Measurements from ENCODE around the gene CACTIN. TPM values are rescaled to one million over a fixed set of nuclear protein-coding genes. Genes with fewer than 3 reads are reported as not detected.

CACTIN gene
- total RNA-seq, 3 donors from 2014 or later (not counting 1 experiment from before 2014, with no cell fraction given): 33.6 to 42.2 (median 40.8) TPM

- no peaks in the 10 kb centered on the region for H3K9me3 ChIP-seq (ENCODE audit: control insufficient read depth, insufficient read depth, low read length)
- no peaks in the 10 kb centered on the region for H3K36me3 ChIP-seq (ENCODE audit: control insufficient read depth, insufficient read depth, low read length)
- H3K4me1 Mint-ChIP-seq: no peaks in the 10 kb centered on the region
- 94% methylated on average over 22 of the region's 22 CpGs for WGBS (ENCODE audit: insufficient coverage)
- no peak overlapping the region for H3K4me3 ChIP-seq (ENCODE audit: low read length)
- DNase-seq: no peak
- TF ChIP-seq CTCF (IDR thresholded peaks at IDR 0.05): no peak
- no peaks in the 10 kb centered on the region for H3K27me3 ChIP-seq (ENCODE audit: control insufficient read depth, insufficient read depth, low read length)
- no peaks in the 10 kb centered on the region for H3K27me3 Mint-ChIP-seq (ENCODE audit: low read depth in 2 of 2)
- ATAC-seq: no peak
- H3K27ac ChIP-seq (ENCODE audit: low read length): no peak overlapping the region
- intact Hi-C loops (cut with micrococcal nuclease): no loop called here
- H3K4me3 Mint-ChIP-seq: no peak overlapping the region
- H3K27ac Mint-ChIP-seq: no peak overlapping the region
- peaks cover 12% of the 10 kb centered on the region for H3K4me1 ChIP-seq (ENCODE audit: control insufficient read depth, insufficient read depth, low read length)
- H3K36me3 Mint-ChIP-seq: no peaks in the 10 kb centered on the region
- H3K9me3 Mint-ChIP-seq: no peaks in the 10 kb centered on the region
These were observed 36.6 kb downstream of the CACTIN start for GRCh38 chr19:3589949-3590348.

- H3K9me3 Mint-ChIP-seq: no peaks in the 10 kb centered on the region
- no peak overlapping the region for H3K27ac Mint-ChIP-seq
- ATAC-seq (no peak), DNase-seq (no peak)
- H3K4me3 Mint-ChIP-seq: no peak overlapping the region
- no peak overlapping the region for H3K4me3 ChIP-seq (ENCODE audit: low read length)
- no peaks in the 10 kb centered on the region for H3K27me3 Mint-ChIP-seq (ENCODE audit: low read depth in 2 of 2)
- H3K27ac ChIP-seq (ENCODE audit: low read length): no peak overlapping the region
- no peak for TF ChIP-seq CTCF (IDR thresholded peaks at IDR 0.05)
- no peaks in the 10 kb centered on the region for H3K36me3 ChIP-seq (ENCODE audit: control insufficient read depth, insufficient read depth, low read length)
- WGBS (ENCODE audit: insufficient coverage): 92% methylated on average over 11 of the region's 11 CpGs
- H3K4me1 ChIP-seq (ENCODE audit: control insufficient read depth, insufficient read depth, low read length): peaks cover 12% of the 10 kb centered on the region
- no peaks in the 10 kb centered on the region for H3K27me3 ChIP-seq (ENCODE audit: control insufficient read depth, insufficient read depth, low read length)
- no peaks in the 10 kb centered on the region for H3K36me3 Mint-ChIP-seq
- intact Hi-C loops (cut with micrococcal nuclease): no loop called here
- no peaks in the 10 kb centered on the region for H3K4me1 Mint-ChIP-seq
- H3K9me3 ChIP-seq (ENCODE audit: control insufficient read depth, insufficient read depth, low read length): no peaks in the 10 kb centered on the region
These were observed 37.2 kb downstream of the CACTIN start for GRCh38 chr19:3589439-3589838.

GRCh38 chr19:3586707-3587346 lies 39.8 kb downstream of the CACTIN start:
- H3K4me1 ChIP-seq (ENCODE audit: control insufficient read depth, insufficient read depth, low read length): peaks cover 12% of the 10 kb centered on the region
- TF ChIP-seq CTCF (IDR thresholded peaks at IDR 0.05): no peak
- no peak overlapping the region for H3K4me3 ChIP-seq (ENCODE audit: low read length)
- H3K4me1 Mint-ChIP-seq: no peaks in the 10 kb centered on the region
- H3K27ac ChIP-seq (ENCODE audit: low read length): no peak overlapping the region
- no peaks in the 10 kb centered on the region for H3K9me3 Mint-ChIP-seq
- H3K9me3 ChIP-seq (ENCODE audit: control insufficient read depth, insufficient read depth, low read length): no peaks in the 10 kb centered on the region
- H3K4me3 Mint-ChIP-seq: no peak overlapping the region
- H3K27me3 ChIP-seq (ENCODE audit: control insufficient read depth, insufficient read depth, low read length): no peaks in the 10 kb centered on the region
- intact Hi-C loops (cut with micrococcal nuclease): no loop called here
- ATAC-seq (no peak), DNase-seq (no peak)
- WGBS (ENCODE audit: insufficient coverage): 91% methylated on average over 31 of the region's 31 CpGs
- H3K27me3 Mint-ChIP-seq (ENCODE audit: low read depth in 2 of 2): no peaks in the 10 kb centered on the region
- H3K36me3 Mint-ChIP-seq: no peaks in the 10 kb centered on the region
- no peak overlapping the region for H3K27ac Mint-ChIP-seq
- H3K36me3 ChIP-seq (ENCODE audit: control insufficient read depth, insufficient read depth, low read length): no peaks in the 10 kb centered on the region

- peak in 2 of 3 donors; percentile 45 to 47 for ATAC-seq
- Mint-ChIP-seq H3K27me3 (ENCODE audit: low read depth in 2 of 2) (no peaks in the 10 kb centered on the region), H3K4me3 (no peak overlapping the region), H3K4me1 (no peaks in the 10 kb centered on the region), H3K27ac (no peak overlapping the region), H3K36me3 (no peaks in the 10 kb centered on the region), H3K9me3 (no peaks in the 10 kb centered on the region)
- peak in 1 of 2 donors; percentile 70 for DNase-seq
- Histone ChIP-seq H3K9me3 (ENCODE audit: control insufficient read depth, insufficient read depth, low read length) (no peaks in the 10 kb centered on the region), H3K36me3 (ENCODE audit: control insufficient read depth, insufficient read depth, low read length) (no peaks in the 10 kb centered on the region), H3K27me3 (ENCODE audit: control insufficient read depth, insufficient read depth, low read length) (no peaks in the 10 kb centered on the region), H3K4me1 (ENCODE audit: control insufficient read depth, insufficient read depth, low read length) (peaks cover 12% of the 10 kb centered on the region), H3K4me3 (ENCODE audit: low read length) (peak overlapping the region; percentile 25), H3K27ac (ENCODE audit: low read length) (no peak overlapping the region)
- TF ChIP-seq CTCF (IDR thresholded peaks at IDR 0.05): peak; percentile 57
- intact Hi-C loops (cut with micrococcal nuclease): no loop called here
- WGBS (ENCODE audit: insufficient coverage): 39% methylated on average over 15 of the region's 16 CpGs
These were observed 40.4 kb downstream of the CACTIN start for GRCh38 chr19:3586127-3586626.

Measured in natural killer cell (primary cell).